Keratinocyte (primary cell): ENCODE data around the gene TIAM2. TPM values are rescaled to one million over a fixed set of nuclear protein-coding genes. Genes with fewer than 3 reads are reported as not detected.

Source experiments
- DNase-seq: peaks from one replicate; pipeline ENCODE4 v3.0.0-alpha.2; 2011; ENCODE audit warnings: low read depth, missing footprints, low spot score
- FAIRE-seq: peaks from 2 replicates; lab custom pipeline; 2011; peaks lifted over from hg19 to GRCh38; lab: Jason Lieb, UNC
- H2AFZ ChIP-seq: 2 replicates; pipeline ENCODE4 v1.6.0; 2012; ENCODE audit warnings: low read length, control low read depth, inconsistent platforms; ENCODE audit not compliant: control insufficient read depth
- H3K27ac ChIP-seq: 2 replicates; pipeline ENCODE4 v1.5.1; 2011; ENCODE audit warnings: low read length; ENCODE audit not compliant: control insufficient read depth, insufficient read depth
- H3K27me3 ChIP-seq: 3 replicates; pipeline ENCODE4 v1.6.0; 2011; ENCODE audit warnings: low read length; ENCODE audit not compliant: control insufficient read depth, insufficient read depth; ENCODE audit errors: extremely low read depth
- H3K36me3 ChIP-seq, 2 experiments: 2 replicates in 1 of 2; 3 replicates in 1 of 2; pipeline ENCODE4 v1.5.1; 2011; ENCODE audit warnings: low read length in 2 of 2, mild to moderate bottlenecking in 1 of 2; ENCODE audit not compliant: control insufficient read depth in 2 of 2, insufficient read depth in 2 of 2; ENCODE audit errors: extremely low read depth in 1 of 2
- H3K4me1 ChIP-seq: 3 replicates; pipeline ENCODE4 v1.5.1; 2011; ENCODE audit warnings: low read length; ENCODE audit not compliant: control insufficient read depth, insufficient read depth; ENCODE audit errors: extremely low read depth
- H3K4me2 ChIP-seq: 3 replicates; pipeline ENCODE4 v1.6.0; 2011; ENCODE audit warnings: low read depth, low read length; ENCODE audit not compliant: control insufficient read depth, insufficient read depth; ENCODE audit errors: extremely low read depth
- H3K4me3 ChIP-seq, 3 experiments: fragments of 200-600 bp in 1 of 3; sonication (generic) in 1 of 3; 2 replicates in 2 of 3; 3 replicates in 1 of 3; pipeline ENCODE4 v1.5.1; 2011 to 2016; ENCODE audit warnings: low read length in 3 of 3, mild to moderate bottlenecking in 3 of 3, control low read depth in 2 of 3, inconsistent platforms in 1 of 3, low read depth in 1 of 3, mixed read lengths in 1 of 3, mixed run types in 1 of 3, moderate library complexity in 1 of 3; ENCODE audit not compliant: control insufficient read depth in 2 of 3, insufficient read depth in 2 of 3; ENCODE audit errors: extremely low read depth in 1 of 3
- H3K79me2 ChIP-seq: 2 replicates; pipeline ENCODE4 v1.6.0; 2012; ENCODE audit warnings: low read length; ENCODE audit not compliant: control insufficient read depth, insufficient read depth
- H3K9ac ChIP-seq: 3 replicates; pipeline ENCODE4 v1.6.0; 2011; ENCODE audit warnings: low read length; ENCODE audit not compliant: control insufficient read depth, insufficient read depth; ENCODE audit errors: extremely low read depth
- H3K9me1 ChIP-seq: 3 replicates; pipeline ENCODE4 v1.6.0; 2011; ENCODE audit warnings: low read length; ENCODE audit not compliant: control insufficient read depth, insufficient read depth; ENCODE audit errors: extremely low read depth
- H3K9me3 ChIP-seq: 2 replicates; pipeline ENCODE4 v1.5.1; 2012; ENCODE audit warnings: low read depth, low read length; ENCODE audit not compliant: control insufficient read depth
- H4K20me1 ChIP-seq: 3 replicates; pipeline ENCODE4 v1.6.0; 2011; ENCODE audit warnings: low read length; ENCODE audit not compliant: control insufficient read depth, insufficient read depth; ENCODE audit errors: extremely low read depth
- CTCF ChIP-seq, 3 experiments: IDR thresholded peaks in 1 of 3; conservative IDR thresholded peaks in 1 of 3; optimal IDR thresholded peaks in 1 of 3; 2 replicates in 2 of 3; 3 replicates in 1 of 3; pipeline versions ENCODE3 to v1.5.1; 2011; ENCODE audit warnings: low read length in 3 of 3, mild to moderate bottlenecking in 3 of 3, moderate library complexity in 2 of 3, control low read depth in 1 of 3, inconsistent platforms in 1 of 3; ENCODE audit not compliant: insufficient read depth in 2 of 3; ENCODE audit errors: extremely low read depth in 1 of 3
- EZH2 ChIP-seq: IDR thresholded peaks from one replicate; pipeline ENCODE4 v1.6.1; 2012; ENCODE audit warnings: inconsistent platforms, mild to moderate bottlenecking, low read length, moderate library complexity
- dilution Hi-C: fragments of 300-500 bp; cut with MboI; formaldehyde crosslinking; loops from one replicate; pipeline ENCODE4 v1.7.0; 2020; ENCODE audit warnings: low sequenced_read_pairs; ENCODE audit not compliant: extremely low pct_ligation_motif_present
- polyA plus RNA-seq, 5 experiments: library from polyadenylated mRNA; depleted of rRNA in 3 of 5; stranded (reverse) in 3 of 5; stranded (forward) in 1 of 5; unstranded in 1 of 5; fragments of >200 nt; gene quantifications; 1 replicate in 1 of 5; 2 replicates in 3 of 5; 3 replicates in 1 of 5; pipeline versions ENCODE4 v1.2.1 to v1.2.3, GENCODE V29; 2011 to 2012; ENCODE audit warnings: missing spikeins in 2 of 5, low read depth in 1 of 5, low replicate concordance in 1 of 5

Gene TIAM2
- polyA plus RNA-seq, 1 donor (not counting 4 experiments of a cell fraction or from before 2014, with no cell fraction given) = 4.0 TPM

DNA sequence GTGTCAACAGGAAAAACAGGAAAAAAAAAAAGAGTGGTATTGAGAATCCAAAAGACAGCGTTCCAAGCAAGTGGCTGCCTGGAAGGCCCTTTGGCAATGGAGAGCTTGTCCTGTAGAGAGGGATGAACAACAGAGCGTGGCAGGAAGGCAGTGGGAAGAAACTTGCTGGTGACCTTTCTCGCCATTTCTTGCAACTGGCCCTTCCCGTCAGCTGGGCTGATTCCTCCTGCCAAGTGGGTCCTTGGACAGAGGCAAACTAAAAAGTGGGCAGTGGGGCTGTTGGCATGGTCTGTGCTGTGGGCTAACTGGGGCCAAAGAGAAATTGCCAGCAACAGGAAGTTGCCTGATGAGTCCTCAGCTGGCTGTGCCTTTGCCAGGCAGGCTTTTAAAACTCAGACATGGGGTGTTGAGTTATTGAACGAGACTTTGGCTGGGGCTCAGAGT is 224.8 kb downstream of the TIAM2 start:
- Histone ChIP-seq H3K9me3 (no peaks in the 10 kb centered on the region), H3K4me1 (peaks cover 24% of the 10 kb centered on the region), H3K4me2 (no peak overlapping the region), H3K9ac (no peak overlapping the region), H3K79me2 (no peaks in the 10 kb centered on the region), H3K27me3 (no peaks in the 10 kb centered on the region), H3K4me3 (no peak overlapping the region), H3K27ac (no peak overlapping the region), H3K9me1 (no peaks in the 10 kb centered on the region), H2AFZ (no peak overlapping the region), H3K36me3 (no peaks in the 10 kb centered on the region), H4K20me1 (no peaks in the 10 kb centered on the region)
- FAIRE-seq = no peak
- DNase-seq = no peak
- dilution Hi-C loops = no loop called here
- no peak for TF ChIP-seq EZH2
- TF ChIP-seq CTCF (optimal IDR thresholded peaks at IDR 0.05 in 1 of 3, IDR thresholded peaks at IDR 0.05 in 1 of 3, conservative IDR thresholded peaks at IDR 0.05 in 1 of 3; ENCODE audit: extremely low read depth in 1 of 3, insufficient read depth in 2 of 3, low read length in 3 of 3) = no peak

DNA sequence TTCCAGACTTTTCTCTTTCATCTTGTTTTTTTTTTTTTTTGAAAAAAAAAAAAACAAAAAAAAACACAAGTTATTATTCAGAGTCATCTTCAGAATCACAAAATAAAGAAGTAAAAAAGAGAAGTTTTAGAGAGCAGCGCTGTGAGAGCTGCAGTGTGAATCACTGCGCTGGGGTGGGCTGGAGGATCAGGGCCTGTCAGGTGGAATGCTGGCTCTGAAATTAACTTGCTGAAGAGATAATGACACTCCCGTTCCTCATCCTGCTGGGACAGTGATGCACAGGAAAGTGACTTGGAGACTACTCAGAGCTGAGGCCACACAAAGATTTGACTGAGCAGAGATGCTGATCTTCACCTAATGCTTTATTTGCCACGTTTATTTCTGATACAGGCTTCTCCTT is 226.0 kb downstream of the TIAM2 start:
- no peaks in the 10 kb centered on the region for H4K20me1 ChIP-seq
- H3K9me1 ChIP-seq = no peaks in the 10 kb centered on the region
- dilution Hi-C loops = no loop called here
- no peak overlapping the region for H3K4me3 ChIP-seq
- no peak overlapping the region for H2AFZ ChIP-seq
- no peak overlapping the region for H3K27ac ChIP-seq
- FAIRE-seq (no peak), DNase-seq (no peak)
- H3K27me3 ChIP-seq = no peaks in the 10 kb centered on the region
- H3K9me3 ChIP-seq = no peaks in the 10 kb centered on the region
- H3K4me1 ChIP-seq = peaks cover 28% of the 10 kb centered on the region
- no peak for TF ChIP-seq CTCF (optimal IDR thresholded peaks at IDR 0.05 in 1 of 3, IDR thresholded peaks at IDR 0.05 in 1 of 3, conservative IDR thresholded peaks at IDR 0.05 in 1 of 3; ENCODE audit: extremely low read depth in 1 of 3, insufficient read depth in 2 of 3, low read length in 3 of 3)
- no peak overlapping the region for H3K4me2 ChIP-seq
- no peaks in the 10 kb centered on the region for H3K79me2 ChIP-seq
- no peaks in the 10 kb centered on the region for H3K36me3 ChIP-seq
- no peak overlapping the region for H3K9ac ChIP-seq
